Bronchial epithelial cell (primary cell): ENCODE results near the gene PHB1. TPM values are rescaled to one million over a fixed set of nuclear protein-coding genes. Genes with fewer than 3 reads are reported as not detected.
"Not testable (repeated sequence)": the region's sequence is repeated elsewhere in the genome, so short reads cannot be mapped to it uniquely, and the experiment has no call there.

Experiments used
- DNase-seq: peaks from one replicate; pipeline ENCODE4 v3.0.0-alpha.2; 2010; ENCODE audit warnings: low read depth
- FAIRE-seq: peaks from 2 replicates; lab custom pipeline; 2011; peaks lifted over from hg19 to GRCh38; lab: Jason Lieb, UNC
- H3K27me3 ChIP-seq: 2 replicates; pipeline ENCODE4 v1.5.1; 2011; ENCODE audit warnings: low read length; ENCODE audit not compliant: control insufficient read depth, insufficient read depth
- H3K36me3 ChIP-seq: 2 replicates; pipeline ENCODE4 v1.5.1; 2011; ENCODE audit warnings: low read length; ENCODE audit not compliant: control insufficient read depth, insufficient read depth
- H3K4me3 ChIP-seq: 2 replicates; pipeline ENCODE4 v1.5.1; 2011; ENCODE audit warnings: mild to moderate bottlenecking, low read depth, low read length, control low read depth
- CTCF ChIP-seq: IDR thresholded peaks from 2 replicates; pipeline ENCODE4 v1.5.1; 2011; ENCODE audit warnings: mild to moderate bottlenecking, moderate library complexity, low read length, control low read depth, inconsistent platforms; ENCODE audit not compliant: insufficient read depth, severe bottlenecking
- total RNA-seq: library from RNA; depleted of rRNA; stranded (reverse); fragments of >200 nt; gene quantifications from 2 replicates; pipeline ENCODE4 v1.2.1, GENCODE V29; 2014

PHB1 gene
- total RNA-seq, 1 donor from 2014 or later: 235 TPM

DNA sequence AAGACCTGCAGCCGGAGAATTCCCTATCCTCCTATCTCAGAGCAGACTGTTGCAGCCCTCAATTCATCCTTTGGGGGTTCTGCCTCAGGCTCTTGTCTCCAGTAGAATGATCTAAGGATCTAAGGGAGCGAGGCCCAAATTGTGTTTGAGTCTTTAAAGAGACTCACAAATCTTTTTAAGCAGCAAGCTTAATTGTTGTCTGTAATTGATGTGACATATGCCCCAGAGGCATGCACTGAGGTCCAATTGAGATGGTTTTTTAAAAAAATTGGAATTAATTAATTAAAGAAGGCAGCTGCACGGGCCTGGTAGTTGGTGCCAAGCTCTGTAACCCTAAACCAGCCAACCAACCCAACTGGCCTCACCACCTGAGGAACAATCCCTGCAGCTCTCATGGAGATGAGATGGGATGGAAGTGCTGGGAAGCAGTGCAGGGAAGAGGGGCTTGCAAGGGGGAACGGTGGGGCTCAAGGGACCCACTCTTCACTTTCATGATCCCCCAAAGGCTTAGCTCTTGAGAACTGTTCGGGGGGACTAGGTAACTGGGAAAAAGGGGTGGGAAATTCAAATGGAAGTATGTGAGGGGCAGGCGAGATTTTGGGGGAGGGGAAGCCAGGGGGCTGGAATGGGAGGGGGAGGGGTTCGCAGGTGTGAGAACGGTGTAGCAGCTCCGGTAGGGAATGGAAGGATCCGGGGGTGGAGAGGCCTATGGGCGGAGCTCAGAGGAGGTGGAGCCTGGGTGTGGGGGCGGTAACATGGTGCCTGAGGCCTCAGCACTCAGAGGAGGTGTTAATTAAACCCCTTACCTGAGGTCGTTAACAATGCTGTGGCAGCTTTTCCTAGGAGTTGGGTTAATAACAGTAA lies 43.5 kb downstream of the PHB1 start:
- H3K36me3 ChIP-seq: no peaks in the 10 kb centered on the region
- FAIRE-seq (no peak), DNase-seq (peak; percentile 12)
- no peak overlapping the region for H3K4me3 ChIP-seq
- TF ChIP-seq CTCF: no peak
- no peaks in the 10 kb centered on the region for H3K27me3 ChIP-seq

GRCh38 chr17:49369760-49370159 lies 44.9 kb downstream of the PHB1 start:
- Histone ChIP-seq H3K4me3 (no peak overlapping the region), H3K36me3 (no peaks in the 10 kb centered on the region), H3K27me3 (no peaks in the 10 kb centered on the region)
- DNase-seq (no peak), FAIRE-seq (no peak)
- no peak for TF ChIP-seq CTCF

GRCh38 chr17:49369089-49369488 lies 45.6 kb downstream of the PHB1 start:
- Histone ChIP-seq H3K36me3 (no peaks in the 10 kb centered on the region), H3K27me3 (no peaks in the 10 kb centered on the region), H3K4me3 (no peak overlapping the region)
- FAIRE-seq: no peak
- TF ChIP-seq CTCF: no peak
- no peak for DNase-seq

GRCh38 chr17:49365667-49366066 lies 49.0 kb downstream of the PHB1 start:
- FAIRE-seq (no peak), DNase-seq (no peak)
- peak; percentile 19 for TF ChIP-seq CTCF

GRCh38 chr17:49365126-49365525 lies 49.6 kb downstream of the PHB1 start:
- DNase-seq, H3K27me3 ChIP-seq, H3K4me3 ChIP-seq, FAIRE-seq, H3K36me3 ChIP-seq: not testable (repeated sequence)

More at GRCh38 chr17:49365667-49366066, 49.0 kb downstream of the PHB1 start:
- Histone ChIP-seq H3K36me3 (no peaks in the 10 kb centered on the region), H3K27me3 (no peaks in the 10 kb centered on the region), H3K4me3 (no peak overlapping the region)

DNA sequence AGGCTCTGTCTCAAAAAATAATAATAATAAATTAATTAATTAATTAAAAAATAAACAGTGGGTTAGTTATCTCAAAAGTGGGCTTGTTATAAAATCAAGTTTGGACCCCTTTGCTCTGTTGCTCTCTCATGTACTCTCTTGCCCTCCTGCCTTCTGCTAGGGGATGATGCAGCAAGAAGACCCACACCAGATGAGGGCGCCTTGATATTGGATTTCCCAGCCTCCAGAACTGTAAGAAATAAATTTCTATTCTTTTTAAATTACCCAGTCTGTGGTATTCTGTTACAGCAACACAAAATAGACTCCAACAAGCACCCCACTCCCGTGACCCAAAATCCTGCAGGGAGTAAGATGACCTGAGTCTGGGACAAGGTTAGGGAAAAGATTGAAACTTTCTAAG lies 50.6 kb downstream of the PHB1 start:
- DNase-seq: no peak
- Histone ChIP-seq H3K36me3 (no peaks in the 10 kb centered on the region), H3K4me3 (no peak overlapping the region), H3K27me3 (no peaks in the 10 kb centered on the region)
- no peak for TF ChIP-seq CTCF
- FAIRE-seq: no peak
